K562 (cell line): ENCODE data around the gene LGI4. TPM values are rescaled to one million over a fixed set of nuclear protein-coding genes. Genes with fewer than 3 reads are reported as not detected.

Experiments used
- ATAC-seq: fragments of 200-7000 bp; cut with Tn5 transposase; 3 replicates; pipeline ENCODE4 v1.9.1; 2020; ENCODE audit warnings: moderate library complexity
- BruUV-seq: library from RNA; stranded (reverse); fragments of 400-500 nt; replicated peaks from 2 replicates; lab custom pipeline; 2021; lab: Mats Ljungman, UMichigan
- CTCF ChIA-PET: fragments of 300-600 bp; formaldehyde crosslinking; extraction: SDS; loops from one replicate; lab custom pipeline; 2021; ENCODE audit warnings: low intra/inter-chr PET ratio; lab: Yijun Ruan, JAX
- POLR2A ChIA-PET: fragments of 300-600, 350-650 bp; sonication (Branson Sonifier 250); formaldehyde crosslinking; extraction: SDS; loops from one replicate; lab custom pipeline; 2021; ENCODE audit warnings: antibody characterized with exemption, inconsistent platforms; lab: Yijun Ruan, JAX
- DNase-seq, 4 experiments: peaks; one replicate each; pipeline versions ENCODE4 v3.0.0 to v3.0.0-alpha.2; 2011 to 2018; ENCODE audit warnings: low spot score in 3 of 4, mixed read lengths in 3 of 4; ENCODE audit errors: extremely low read depth in 1 of 4
- FAIRE-seq: peaks from 2 replicates; lab custom pipeline; 2011; peaks lifted over from hg19 to GRCh38; lab: Jason Lieb, UNC
- H2AFZ ChIP-seq: 2 replicates; pipeline ENCODE4 v1.6.0; 2011; ENCODE audit warnings: low read depth, low read length, control low read depth, inconsistent platforms
- H3K27ac ChIP-seq: fragments of 200-600 bp; 3 replicates; pipeline ENCODE4 v1.8.0; 2011; ENCODE audit warnings: low read depth, mild to moderate bottlenecking, control low read depth, inconsistent platforms, low read length, moderate library complexity, mixed read lengths; ENCODE audit errors: extremely low read depth
- H3K27me3 ChIP-seq, 2 experiments: fragments of 300-600 bp in 1 of 2; 2 replicates in 1 of 2; 3 replicates in 1 of 2; pipeline versions ENCODE4 v1.6.0 to v1.8.0; 2011; ENCODE audit warnings: inconsistent platforms in 2 of 2, low read length in 2 of 2, mild to moderate bottlenecking in 1 of 2, mixed read lengths in 1 of 2, moderate library complexity in 1 of 2; ENCODE audit not compliant: control insufficient read depth in 2 of 2, insufficient read depth in 2 of 2
- H3K36me3 ChIP-seq: fragments of 300-600 bp; 3 replicates; pipeline ENCODE4 v1.8.0; 2011; ENCODE audit warnings: mild to moderate bottlenecking, low read length, inconsistent platforms; ENCODE audit not compliant: control insufficient read depth, insufficient read depth
- H3K4me1 ChIP-seq, 2 experiments: fragments of 200-600 bp in 1 of 2; replicated peaks in 1 of 2; 2 replicates in 1 of 2; 3 replicates in 1 of 2; pipeline versions ENCODE4 v1.5.1 to v1.8.0; 2011; ENCODE audit warnings: inconsistent platforms in 2 of 2, low read length in 2 of 2, mild to moderate bottlenecking in 1 of 2, mixed read lengths in 1 of 2, moderate library complexity in 1 of 2; ENCODE audit not compliant: control insufficient read depth in 2 of 2, insufficient read depth in 2 of 2
- H3K4me2 ChIP-seq: 2 replicates; pipeline ENCODE4 v1.6.1; 2011; ENCODE audit warnings: low read length, control low read depth, inconsistent platforms, mixed read lengths; ENCODE audit not compliant: insufficient read depth
- H3K4me3 ChIP-seq: fragments of 200-600 bp; sonication (generic), shearing (Covaris generic); 2 replicates; pipeline ENCODE4 v1.5.1; 2016; ENCODE audit warnings: control low read depth, inconsistent platforms
- H3K79me2 ChIP-seq: fragments of 200-600 bp; 3 replicates; pipeline ENCODE4 v1.8.0; 2011; ENCODE audit warnings: low read length, inconsistent platforms; ENCODE audit not compliant: control insufficient read depth, insufficient read depth
- H3K9ac ChIP-seq, 2 experiments: 2 replicates each; pipeline versions ENCODE4 v1.6.0 to v1.6.1; 2011; ENCODE audit warnings: low read depth in 2 of 2, low read length in 2 of 2, control low read depth in 1 of 2, inconsistent platforms in 1 of 2, mild to moderate bottlenecking in 1 of 2, mixed read lengths in 1 of 2; ENCODE audit not compliant: insufficient read depth in 1 of 2
- H3K9me1 ChIP-seq: one replicate; pipeline ENCODE4 v1.6.0; 2011; ENCODE audit warnings: inconsistent platforms, mild to moderate bottlenecking, low read length, moderate library complexity; ENCODE audit not compliant: control insufficient read depth, insufficient read depth
- H3K9me3 ChIP-seq: replicated peaks from 2 replicates; pipeline ENCODE4 v1.5.1; 2011; ENCODE audit warnings: low read depth, low read length, inconsistent platforms; ENCODE audit not compliant: control insufficient read depth, insufficient read depth
- H4K20me1 ChIP-seq: replicated peaks from 2 replicates; pipeline ENCODE4 v1.6.1; 2011; ENCODE audit warnings: low read length, inconsistent platforms, mixed read lengths; ENCODE audit not compliant: control insufficient read depth, insufficient read depth
- FOXA3 ChIP-seq, 2 experiments: fragments of 450-650 bp in 1 of 2; sonication (generic) in 1 of 2; formaldehyde crosslinking; IDR thresholded peaks in 1 of 2; conservative IDR thresholded peaks in 1 of 2; 2 replicates each; pipeline versions ENCODE4 v1.4.0 to v1.8.0; 2020 to 2022; ENCODE audit warnings: mild to moderate bottlenecking in 2 of 2, missing genetic modification reagents in 1 of 2
- HDAC1 ChIP-seq, 2 experiments: fragments of 450-650 bp; IDR thresholded peaks; 2 replicates each; pipeline ENCODE4 v1.6.1; 2016 to 2017; ENCODE audit warnings: inconsistent platforms in 1 of 2, mild to moderate bottlenecking in 1 of 2, moderate library complexity in 1 of 2
- HDAC8 ChIP-seq: fragments of 450-650 bp; IDR thresholded peaks from 2 replicates; pipeline ENCODE4 v1.6.1; 2016; ENCODE audit warnings: mild to moderate bottlenecking, missing genetic modification characterization, moderate library complexity, missing compliant biosample characterization
- NCOR1 ChIP-seq: fragments of 450-650 bp; IDR thresholded peaks from 2 replicates; pipeline ENCODE4 v1.6.1; 2016; ENCODE audit warnings: mild to moderate bottlenecking, moderate library complexity
- SMARCC2 ChIP-seq: fragments of 450-650 bp; IDR thresholded peaks from 2 replicates; pipeline ENCODE4 v1.6.1; 2017; ENCODE audit warnings: antibody characterized with exemption, moderate library complexity, mild to moderate bottlenecking, low read depth
- TRIM24 ChIP-seq, 2 experiments: fragments of 450-650 bp; IDR thresholded peaks; 2 replicates each; pipeline ENCODE4 v1.6.1; 2016
- ZBTB2 ChIP-seq: fragments of 450-650 bp; IDR thresholded peaks from 2 replicates; pipeline ENCODE4 v1.6.1; 2016; ENCODE audit warnings: antibody characterized with exemption
- ZNF740 ChIP-seq, 3 experiments: fragments of 200-800 bp in 1 of 3; sonication (Bioruptor generic) in 1 of 3; sonication (generic) in 1 of 3; formaldehyde crosslinking in 1 of 3; IDR thresholded peaks; 2 replicates each; pipeline versions ENCODE4 v1.6.1 to v1.8.0; 2016 to 2022; ENCODE audit warnings: mild to moderate bottlenecking in 2 of 3, missing compliant biosample characterization in 2 of 3, missing genetic modification characterization in 2 of 3, missing genetic modification reagents in 1 of 3
- WGBS: fragments of 100-300 bp; shearing (Covaris generic); methylation state at CpG from one replicate; pipeline ENCODE4 v1.1.6; 2016; ENCODE audit warnings: low coverage, mixed read lengths; ENCODE audit not compliant: insufficient coverage; ENCODE audit errors: missing lambda C conversion rate; 5-methylcytosine and 5-hydroxymethylcytosine counted together
- in situ Hi-C: fragments of 300-500 bp; cut with MboI; formaldehyde crosslinking; loops from 4 replicates; pipeline ENCODE4 v1.15.0; 2018; ENCODE audit warnings: inconsistent platforms, mixed read lengths
- intact Hi-C: fragments of 100-400 bp; cut with micrococcal nuclease; formaldehyde crosslinking; loops from 2 replicates; pipeline ENCODE4 v1.14.2; 2022
- polyA plus RNA-seq, 8 experiments: library from polyadenylated mRNA; depleted of rRNA in 4 of 8; stranded (reverse) in 5 of 8; unstranded in 3 of 8; fragments of >200 nt; fragmentation: Nextera tagmentation in 2 of 8; fragmentation: Illumina TruSeq in 1 of 8; extraction: Ambion mirVana in 2 of 8; extraction: Trizol in 1 of 8; gene quantifications; 2 replicates each; pipeline versions ENCODE4 v1.2.1 to v1.2.3, GENCODE V29; 2011 to 2014; ENCODE audit warnings: inconsistent platforms in 1 of 8, missing spikeins in 1 of 8
- total RNA-seq, 7 experiments: library from RNA; depleted of rRNA in 6 of 7; stranded (reverse); fragments of >200 nt in 6 of 7; fragmentation: Illumina TruSeq in 2 of 7; extraction: Trizol in 2 of 7; gene quantifications; 2 replicates each; pipeline versions ENCODE4 v1.2.1 to v1.2.3, GENCODE V29; 2011 to 2021; ENCODE audit warnings: low replicate concordance in 1 of 7
- TF ChIP-seq, protein P1 (sequence below), 2 experiments: fragments of 450-650 bp in 1 of 2; sonication (generic) in 1 of 2; formaldehyde crosslinking in 1 of 2; IDR thresholded peaks in 1 of 2; conservative IDR thresholded peaks in 1 of 2; 2 replicates each; pipeline versions ENCODE4 v1.6.1 to v1.8.1; 2016 to 2023; ENCODE audit warnings: mild to moderate bottlenecking in 2 of 2, moderate library complexity in 2 of 2, inconsistent platforms in 1 of 2, missing genetic modification reagents in 1 of 2
- TF ChIP-seq, protein P2 (sequence below): fragments of 250-450 bp; sonication (Bioruptor Pico); IDR thresholded peaks from 2 replicates; pipeline ENCODE4 v1.9.0; 2021; ENCODE audit warnings: mild to moderate bottlenecking

The LGI4 gene
- total and polyA plus RNA-seq, 9 of the 15 experiments (the other 6 are each of a cell fraction or from before 2014, with no cell fraction given) = 0.14 to 0.30 (median 0.24) TPM; not detected in 4

DNA sequence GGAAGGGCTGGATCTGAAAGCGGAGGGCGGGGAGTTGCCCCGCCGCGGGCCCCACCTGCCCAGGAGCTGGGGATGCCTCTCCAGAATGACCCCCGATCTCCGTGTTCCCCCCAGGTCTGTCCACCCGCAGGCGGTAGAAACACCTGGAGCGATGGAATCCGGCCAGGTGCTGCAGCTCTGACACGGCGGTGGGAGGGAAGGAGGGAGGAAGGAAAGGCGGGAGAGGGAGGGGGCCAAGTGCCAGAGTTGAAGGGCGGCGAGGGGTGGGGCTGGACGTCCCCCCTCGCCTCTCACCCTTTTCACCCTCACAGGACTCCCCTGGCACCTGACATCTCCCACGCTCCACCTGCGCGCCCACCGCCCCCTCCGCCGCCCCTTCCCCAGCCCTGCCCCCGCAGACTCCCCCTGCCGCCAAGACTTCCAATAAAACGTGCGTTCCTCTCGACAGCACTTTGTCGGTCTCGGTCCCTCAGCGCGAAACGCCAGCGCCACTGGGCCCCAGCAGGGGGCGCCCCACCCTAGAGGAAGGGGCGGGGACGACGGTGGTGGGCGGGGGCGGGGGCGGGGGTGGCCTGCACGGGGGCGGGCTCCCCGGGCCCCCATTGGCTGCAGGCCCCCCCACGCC lies 7.9 kb upstream of the LGI4 start (continued):
- TF ChIP-seq SMARCC2 (no peak), NCOR1 (no peak), FOXA3 (CRISPR knock-in tag; conservative IDR thresholded peaks at IDR 0.05 in 1 of 2, IDR thresholded peaks at IDR 0.05 in 1 of 2) (no peak)

DNA sequence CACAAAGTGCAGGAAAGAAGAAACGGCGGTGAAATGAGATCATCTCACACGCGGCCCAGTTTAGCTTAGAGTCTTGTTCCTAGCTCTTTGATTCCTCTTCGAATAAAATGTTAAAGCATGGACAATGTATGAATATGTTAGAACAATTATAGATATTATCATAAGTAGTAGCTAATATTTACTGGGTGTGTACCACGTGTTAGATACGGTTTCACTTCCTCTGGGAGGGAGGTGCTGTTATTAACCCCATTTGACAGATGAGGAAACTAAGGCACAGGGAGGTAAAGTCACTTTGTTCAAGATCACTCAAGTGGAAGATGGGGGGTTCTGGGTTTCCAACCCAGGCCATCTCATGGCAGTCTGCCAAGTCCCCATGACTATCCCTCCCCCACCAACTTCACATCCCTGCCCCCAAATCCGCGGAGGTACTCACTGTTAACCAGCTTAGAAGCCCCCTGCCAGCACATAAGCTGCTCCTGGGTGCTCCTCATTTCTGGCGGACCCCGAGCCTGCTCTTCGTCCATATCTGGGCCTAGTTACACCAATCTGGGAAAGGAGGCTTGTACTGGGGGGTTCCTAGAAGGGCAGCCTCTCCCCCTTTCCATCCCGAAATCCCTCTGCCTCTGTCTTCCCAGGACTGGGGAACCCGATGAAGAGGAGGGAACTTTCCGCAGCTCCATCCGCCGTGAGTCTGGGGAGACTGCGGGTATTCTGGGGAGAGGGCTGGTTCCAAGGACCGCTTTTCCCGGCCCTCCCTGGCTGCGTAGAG lies 7.2 kb upstream of the LGI4 start:
- WGBS = 9% methylated on average over 18 of the region's 21 CpGs
- H4K20me1 ChIP-seq = peaks cover 12% of the 10 kb centered on the region
- no peaks in the 10 kb centered on the region for H3K9me1 ChIP-seq
- H3K9me3 ChIP-seq = no peaks in the 10 kb centered on the region
- H3K27ac ChIP-seq = peak overlapping the region; percentile 19; the same call in 2 of the 3 replicates
- peak overlapping the region; percentile 95 for H2AFZ ChIP-seq
- ChIA-PET POLR2A (interaction anchor here (0.6 to 1.3 kb wide), 8 partner anchors 9 to 128 kb away, joined by 3 to 7 read pairs (median 4); no protein-coding TSS in a partner anchor), CTCF (interaction anchor here (0.6 kb wide), 1 partner anchor 11 kb away, joined by 3 read pairs; no protein-coding TSS in a partner anchor)
- in situ Hi-C loops = no loop called here
- H3K4me3 ChIP-seq = peak overlapping the region; percentile 43
- DNase-seq (peak in 1 of 4 experiments; percentile 53), FAIRE-seq (no peak), ATAC-seq (no peak)
- peak overlapping the region; percentile 42 to 89 for H3K9ac ChIP-seq
- no peaks in the 10 kb centered on the region; a peak in 2 of 5 replicates for H3K27me3 ChIP-seq
- H3K79me2 ChIP-seq = no peaks in the 10 kb centered on the region
- H3K4me1 ChIP-seq = peaks cover 13 to 59% of the 10 kb centered on the region in 2 experiments
- H3K4me2 ChIP-seq = peak overlapping the region; percentile 78
- H3K36me3 ChIP-seq = peaks cover 2% of the 10 kb centered on the region; the same call in 1 of the 3 replicates
- no TSS peak for BruUV-seq
- intact Hi-C loops = loop anchor here (5.0 kb wide), 1 partner anchor 125 kb away; the partner anchor contains the start of gene USF2
- TF ChIP-seq ZBTB2 = no peak
- TF ChIP-seq, protein P1, sequence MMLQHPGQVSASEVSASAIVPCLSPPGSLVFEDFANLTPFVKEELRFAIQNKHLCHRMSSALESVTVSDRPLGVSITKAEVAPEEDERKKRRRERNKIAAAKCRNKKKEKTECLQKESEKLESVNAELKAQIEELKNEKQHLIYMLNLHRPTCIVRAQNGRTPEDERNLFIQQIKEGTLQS (IDR thresholded peaks at IDR 0.05) = peak; percentile 46
- TF ChIP-seq, protein P1 (CRISPR knock-in tag; conservative IDR thresholded peaks at IDR 0.05) = no peak
- no peak for TF ChIP-seq TRIM24 (IDR thresholded peaks at IDR 0.05)
- TF ChIP-seq, protein P2, sequence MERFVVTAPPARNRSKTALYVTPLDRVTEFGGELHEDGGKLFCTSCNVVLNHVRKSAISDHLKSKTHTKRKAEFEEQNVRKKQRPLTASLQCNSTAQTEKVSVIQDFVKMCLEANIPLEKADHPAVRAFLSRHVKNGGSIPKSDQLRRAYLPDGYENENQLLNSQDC (CRISPR knock-in tag) = no peak
- no peak for TF ChIP-seq HDAC8
- no peak for TF ChIP-seq ZNF740 (CRISPR knock-in tag; IDR thresholded peaks at IDR 0.05)
- TF ChIP-seq ZNF740 (tag; IDR thresholded peaks at IDR 0.05) = no peak
- no peak for TF ChIP-seq HDAC1 (IDR thresholded peaks at IDR 0.05)
